Liver (tissue), 9 donors: Measurements from ENCODE around the gene ACP1. TPM values are rescaled to one million over a fixed set of nuclear protein-coding genes. Genes with fewer than 3 reads are reported as not detected.

Experiments
- DNase-seq: peaks from one replicate; pipeline ENCODE4 v3.0.0-alpha.2; 2017; ENCODE audit warnings: low spot score
- H3K27ac ChIP-seq, 2 donors: one replicate each; pipeline ENCODE4 v1.7.0; 2013; ENCODE audit warnings: inconsistent platforms in 2 of 2, low read length in 2 of 2, control low read depth in 1 of 2, low read depth in 1 of 2, mild to moderate bottlenecking in 1 of 2
- H3K27me3 ChIP-seq, 4 donors: one replicate each; pipeline versions ENCODE4 v1.6.1 to v1.7.0; 2013; ENCODE audit warnings: low read length in 3 of 4, inconsistent platforms in 1 of 4, mild to moderate bottlenecking in 1 of 4, moderate library complexity in 1 of 4; ENCODE audit not compliant: control insufficient read depth in 4 of 4, insufficient read depth in 4 of 4
- H3K36me3 ChIP-seq, 4 donors: one replicate each; pipeline versions ENCODE4 v1.6.1 to v1.7.0; 2013; ENCODE audit warnings: low read length in 3 of 4, mild to moderate bottlenecking in 3 of 4, low read depth in 1 of 4, moderate library complexity in 1 of 4; ENCODE audit not compliant: control insufficient read depth in 4 of 4, insufficient read depth in 3 of 4
- H3K4me1 ChIP-seq, 4 donors: one replicate each; pipeline versions ENCODE4 v1.6.1 to v1.7.0; 2013; ENCODE audit warnings: low read length in 3 of 4, mild to moderate bottlenecking in 3 of 4, moderate library complexity in 1 of 4; ENCODE audit not compliant: control insufficient read depth in 4 of 4, insufficient read depth in 4 of 4
- H3K4me3 ChIP-seq, 3 donors: one replicate each; pipeline versions ENCODE4 v1.6.1 to v1.7.0; 2013; ENCODE audit warnings: low read length in 3 of 3, control low read depth in 1 of 3, low read depth in 1 of 3, mild to moderate bottlenecking in 1 of 3
- H3K9ac ChIP-seq, 2 donors: one replicate each; pipeline ENCODE4 v1.7.0; 2013; ENCODE audit warnings: low read length in 2 of 2, mild to moderate bottlenecking in 2 of 2, moderate library complexity in 2 of 2, control low read depth in 1 of 2, low read depth in 1 of 2
- H3K9me3 ChIP-seq, 4 donors: one replicate each; pipeline versions ENCODE4 v1.6.1 to v1.7.0; 2013; ENCODE audit warnings: low read length in 3 of 4; ENCODE audit not compliant: control insufficient read depth in 4 of 4
- CTCF ChIP-seq: fragments of 150-350 bp; IDR thresholded peaks from 2 replicates; pipeline ENCODE4 v1.5.1; 2017; ENCODE audit warnings: improper control_type of control experiment, low read depth, low read length; ENCODE audit not compliant: missing input control
- GABPA ChIP-seq, 2 donors: IDR thresholded peaks in 1 of 2; conservative IDR thresholded peaks in 1 of 2; 2 replicates each; pipeline ENCODE4 v1.6.1; 2016; ENCODE audit warnings: antibody characterized with exemption in 2 of 2, mild to moderate bottlenecking in 1 of 2, moderate library complexity in 1 of 2
- HNF4A ChIP-seq, 2 donors: conservative IDR thresholded peaks; 2 replicates each; pipeline ENCODE4 v1.6.1; 2016; ENCODE audit warnings: antibody characterized with exemption in 2 of 2, mild to moderate bottlenecking in 2 of 2
- JUND ChIP-seq, 2 donors: IDR thresholded peaks; 2 replicates each; pipeline ENCODE4 v1.6.1; 2016; ENCODE audit warnings: antibody characterized with exemption in 2 of 2
- MAX ChIP-seq: IDR thresholded peaks from 2 replicates; pipeline ENCODE4 v1.6.1; 2016; ENCODE audit warnings: antibody characterized with exemption
- REST ChIP-seq: IDR thresholded peaks from 2 replicates; pipeline ENCODE4 v1.6.1; 2016; ENCODE audit warnings: antibody characterized with exemption, mild to moderate bottlenecking
- RXRA ChIP-seq, 2 donors: IDR thresholded peaks; 2 replicates each; pipeline ENCODE4 v1.6.1; 2017 to 2018; ENCODE audit warnings: antibody characterized with exemption in 2 of 2, mild to moderate bottlenecking in 1 of 2
- TAF1 ChIP-seq: conservative IDR thresholded peaks from 2 replicates; pipeline ENCODE4 v1.6.1; 2016; ENCODE audit warnings: antibody characterized with exemption, mild to moderate bottlenecking
- ZBTB33 ChIP-seq: IDR thresholded peaks from 2 replicates; pipeline ENCODE4 v1.6.1; 2016; ENCODE audit warnings: antibody characterized with exemption
- WGBS: extraction: QIAGEN DNeasy Blood & Tissue Kit; methylation state at CpG from one replicate; pipeline ENCODE4 v1.1.7; 2013; 5-methylcytosine and 5-hydroxymethylcytosine counted together
- polyA plus RNA-seq, 2 donors: library from polyadenylated mRNA; stranded (reverse) in 1 of 2; unstranded in 1 of 2; fragments of 200-250 nt in 1 of 2; fragments of >200 nt in 1 of 2; fragmentation: Nextera tagmentation in 1 of 2; extraction: Ambion mirVana in 1 of 2; gene quantifications; one replicate each; pipeline versions ENCODE4 v1.2.1 to v1.2.3, GENCODE V29; 2013 to 2015
- total RNA-seq, 2 donors: library from RNA; depleted of rRNA; stranded (reverse); fragments of >200 nt; gene quantifications; one replicate each; pipeline ENCODE4 v1.2.3, GENCODE V29; 2014
- TF ChIP-seq, protein P1 (sequence below): IDR thresholded peaks from 2 replicates; pipeline ENCODE4 v1.6.1; 2016; ENCODE audit warnings: antibody characterized with exemption
- donor health status: healthy.
- donor health status: healthy.
- donor health status: healthy.
- donor health status: healthy.
- donor health status: healthy.

Gene ACP1
- total and polyA plus RNA-seq, 4 donors = 59.9 to 115 (median 75.7) TPM

- 84% methylated on average over 9 of the region's 9 CpGs for WGBS
- Histone ChIP-seq H3K9me3 (no peaks in the 10 kb centered on the region), H3K27ac (no peak overlapping the region), H3K4me3 (no peak overlapping the region), H3K27me3 (no peaks in the 10 kb centered on the region), H3K36me3 (peaks cover 0 to 3% (median under 1%) of the 10 kb centered on the region in 4 donors), H3K4me1 (peaks cover 4 to 24% (median 10%) of the 10 kb centered on the region in 4 donors), H3K9ac (no peak overlapping the region)
- no peak for DNase-seq
- TF ChIP-seq CTCF (no peak), JUND (IDR thresholded peaks at IDR 0.05) (no peak), ZBTB33 (no peak), REST (no peak), MAX (no peak), TAF1 (no peak), RXRA (IDR thresholded peaks at IDR 0.05) (no peak), HNF4A (conservative IDR thresholded peaks at IDR 0.05) (no peak), GABPA (IDR thresholded peaks at IDR 0.05 in 1 of 2, conservative IDR thresholded peaks at IDR 0.05 in 1 of 2) (no peak)
- TF ChIP-seq, protein P1, sequence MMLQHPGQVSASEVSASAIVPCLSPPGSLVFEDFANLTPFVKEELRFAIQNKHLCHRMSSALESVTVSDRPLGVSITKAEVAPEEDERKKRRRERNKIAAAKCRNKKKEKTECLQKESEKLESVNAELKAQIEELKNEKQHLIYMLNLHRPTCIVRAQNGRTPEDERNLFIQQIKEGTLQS = no peak
Observed at GRCh38 chr2:228115-228514, 36.6 kb upstream of the ACP1 start.

DNA sequence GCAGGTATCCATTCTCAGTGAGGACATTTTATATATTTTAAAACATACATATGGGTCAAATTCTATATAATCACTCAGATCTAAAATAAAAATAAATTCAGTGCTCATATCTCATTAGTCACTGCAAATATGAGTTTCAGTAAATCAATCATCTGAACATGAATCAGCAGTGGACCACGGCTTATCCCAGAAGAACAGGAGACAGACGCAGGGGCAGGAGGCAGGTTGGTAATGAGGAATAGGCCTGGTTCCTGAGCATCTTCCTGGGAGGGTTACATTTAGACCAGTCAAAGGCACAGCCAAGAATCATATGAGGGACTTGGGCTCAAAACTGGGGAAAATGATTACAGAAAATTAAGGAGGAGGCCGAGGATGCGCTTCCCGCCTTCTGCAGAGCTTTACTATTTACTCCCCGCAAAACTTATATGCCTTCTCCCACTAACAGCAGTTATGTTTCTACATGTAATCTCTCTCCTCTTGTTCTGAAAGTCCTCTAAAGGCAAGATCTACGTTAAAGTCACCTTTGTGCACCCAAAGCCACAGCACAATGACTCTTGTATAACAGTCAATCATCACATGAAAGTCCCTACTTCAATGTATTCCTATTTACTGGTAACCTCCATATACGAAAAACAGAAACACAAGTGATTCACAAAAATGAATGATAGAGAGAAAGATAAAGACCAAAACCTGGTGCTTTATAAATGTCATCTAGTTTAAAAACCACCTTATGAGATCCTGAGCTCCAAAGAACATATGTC is 36.0 kb upstream of the ACP1 start:
- Histone ChIP-seq H3K4me3 (no peak overlapping the region), H3K27ac (no peak overlapping the region), H3K36me3 (peaks cover 0 to 3% (median under 1%) of the 10 kb centered on the region in 4 donors), H3K27me3 (no peaks in the 10 kb centered on the region), H3K9me3 (no peaks in the 10 kb centered on the region), H3K4me1 (peaks cover 4 to 23% (median 10%) of the 10 kb centered on the region in 4 donors), H3K9ac (no peak overlapping the region)
- no peak for TF ChIP-seq ZBTB33
- 94% methylated on average over 8 of the region's 8 CpGs for WGBS
- no peak for DNase-seq
